ENCODE results near the gene FGF16.
A peak's percentile ranks its signal among the peaks of the same experiment; 100 is the strongest.
"Not testable (repeated sequence)": the region's sequence is repeated elsewhere in the genome, so short reads cannot be mapped to it uniquely, and the experiment has no call there.

FGF16 gene

GRCh38 chrX:77446908-77447652 is at the start of gene FGF16:
TSS of gene FGF16 (plus strand) at chrX:77447389. CDS start at chrX:77447675, 286 bp downstream.
- FAIRE-seq (no peak), DNase-seq (ENCODE audit: insufficient read length, low spot score) (no peak)

GRCh38 chrX:77398330-77398954 is 48.7 kb upstream of the FGF16 start:
- DNase-seq (ENCODE audit: insufficient read length, low spot score): no peak
- FAIRE-seq: no peak

GRCh38 chrX:77404419-77404818 is 42.8 kb upstream of the FGF16 start:
- no peak for FAIRE-seq

GRCh38 chrX:77407821-77408220 is 39.4 kb upstream of the FGF16 start:
- not testable (repeated sequence) for DNase-seq (ENCODE audit: insufficient read length, low spot score); FAIRE-seq

More at GRCh38 chrX:77404419-77404818, 42.8 kb upstream of the FGF16 start:
- no peak for DNase-seq (ENCODE audit: insufficient read length, low spot score)

GRCh38 chrX:77412631-77413030 is 34.6 kb upstream of the FGF16 start:
- DNase-seq (ENCODE audit: insufficient read length, low spot score) (no peak), FAIRE-seq (no peak)

- DNase-seq (ENCODE audit: insufficient read length, low spot score): no peak
- peak; percentile 82 for FAIRE-seq
Measured at GRCh38 chrX:77415161-77415560, 32.0 kb upstream of the FGF16 start.

- DNase-seq (ENCODE audit: insufficient read length, low spot score) (no peak), FAIRE-seq (no peak)
Measured at GRCh38 chrX:77415882-77416281, 31.3 kb upstream of the FGF16 start.

GRCh38 chrX:77422891-77423648 is 24.1 kb upstream of the FGF16 start:
- no peak for DNase-seq (ENCODE audit: insufficient read length, low spot score)
- no peak for FAIRE-seq

- no peak for FAIRE-seq
Measured at GRCh38 chrX:77426811-77427210, 20.4 kb upstream of the FGF16 start.

GRCh38 chrX:77427611-77428010 is 19.6 kb upstream of the FGF16 start:
- no peak for FAIRE-seq
- no peak for DNase-seq (ENCODE audit: insufficient read length, low spot score)

More at GRCh38 chrX:77426811-77427210, 20.4 kb upstream of the FGF16 start:
- no peak for DNase-seq (ENCODE audit: insufficient read length, low spot score)

- FAIRE-seq (no peak), DNase-seq (ENCODE audit: insufficient read length, low spot score) (no peak)
Measured at GRCh38 chrX:77428551-77428950, 18.6 kb upstream of the FGF16 start.

- DNase-seq (ENCODE audit: insufficient read length, low spot score) (no peak), FAIRE-seq (no peak)
Measured at GRCh38 chrX:77431227-77431626, 16.0 kb upstream of the FGF16 start.

- no peak for DNase-seq (ENCODE audit: insufficient read length, low spot score)
- no peak for FAIRE-seq
Measured at GRCh38 chrX:77433001-77433400, 14.2 kb upstream of the FGF16 start.

GRCh38 chrX:77434962-77435361 is 12.2 kb upstream of the FGF16 start:
- no peak for FAIRE-seq
- DNase-seq (ENCODE audit: insufficient read length, low spot score): no peak

- no peak for FAIRE-seq
- no peak for DNase-seq (ENCODE audit: insufficient read length, low spot score)
Measured at GRCh38 chrX:77436271-77436670, 10.9 kb upstream of the FGF16 start.

GRCh38 chrX:77436682-77437081 is 10.5 kb upstream of the FGF16 start:
- DNase-seq (ENCODE audit: insufficient read length, low spot score) (no peak), FAIRE-seq (no peak)

GRCh38 chrX:77440330-77440729 is 6.9 kb upstream of the FGF16 start:
- FAIRE-seq: no peak

GRCh38 chrX:77441033-77441432 is 6.2 kb upstream of the FGF16 start:
- no peak for DNase-seq (ENCODE audit: insufficient read length, low spot score)
- FAIRE-seq: no peak

More at GRCh38 chrX:77440330-77440729, 6.9 kb upstream of the FGF16 start:
- DNase-seq (ENCODE audit: insufficient read length, low spot score): no peak

- FAIRE-seq: no peak
- DNase-seq (ENCODE audit: insufficient read length, low spot score): no peak
Measured at GRCh38 chrX:77441479-77441878, 5.7 kb upstream of the FGF16 start.

GRCh38 chrX:77442728-77443127 is 4.5 kb upstream of the FGF16 start:
- DNase-seq (ENCODE audit: insufficient read length, low spot score): no peak
- no peak for FAIRE-seq

- no peak for FAIRE-seq
- no peak for DNase-seq (ENCODE audit: insufficient read length, low spot score)
Measured at GRCh38 chrX:77444075-77444474, 3.1 kb upstream of the FGF16 start.

Data from GM19239 (cell line).